Activated naive CD4-positive, alpha-beta T cell treated with anti-CD3 and anti-CD28 coated beads for 36 hours (primary cell): ENCODE measurements around the gene POU2AF3. TPM values are rescaled to one million over a fixed set of nuclear protein-coding genes. Genes with fewer than 3 reads are reported as not detected.

ENCODE experiments used
- microRNA-seq: library from miRNA; unstranded; fragments of <30 nt; microRNA quantifications from one replicate; pipeline ENCODE4 v1.2.0, GENCODE V29; 2022; ENCODE audit warnings: borderline microRNAs expressed, borderline replicate concordance
- total RNA-seq, 2 experiments: library from RNA; stranded (reverse); gene quantifications; one replicate each; pipeline ENCODE4 v1.2.3, GENCODE V29; 2021

The POU2AF3 gene
- total RNA-seq, 2 experiments from 2014 or later: not detected

Small RNA genes lying within 50 kb of the gene (microRNA-seq; reads per million reads assigned to microRNA genes)
- not detected for gene MIR4491

Other genes with a start within 250 kb of the POU2AF3 start
- gene POU2AF2, start 52.8 kb upstream of the POU2AF3 start, total RNA-seq: not detected
- gene POU2AF1, start 80.7 kb downstream of the POU2AF3 start, total RNA-seq: under 1 TPM; 0.48 to 0.62 TPM
- not detected for gene BTG4, start 213.8 kb downstream of the POU2AF3 start, total RNA-seq
- gene HOATZ, start 216.2 kb downstream of the POU2AF3 start, total RNA-seq: not detected
- 1 to 10 TPM; 3.5 to 4.1 TPM for gene LAYN, start 242.2 kb downstream of the POU2AF3 start, total RNA-seq